ENCODE data around the gene ID3. TPM values are rescaled to one million over a fixed set of nuclear protein-coding genes. Genes with fewer than 3 reads are reported as not detected.

The ID3 gene
- total RNA-seq, 1 donor from 2014 or later = 90.3 TPM

GRCh38 chr1:23537296-23537973 lies 21.9 kb downstream of the ID3 start:
- ATAC-seq (no peak), DNase-seq (ENCODE audit: missing footprints) (no peak)
- intact Hi-C loops (cut with DNase I) = loop anchor here (10.0 kb wide), 1 partner anchor 193 kb away; the partner anchor contains the start of gene HNRNPR

DNA sequence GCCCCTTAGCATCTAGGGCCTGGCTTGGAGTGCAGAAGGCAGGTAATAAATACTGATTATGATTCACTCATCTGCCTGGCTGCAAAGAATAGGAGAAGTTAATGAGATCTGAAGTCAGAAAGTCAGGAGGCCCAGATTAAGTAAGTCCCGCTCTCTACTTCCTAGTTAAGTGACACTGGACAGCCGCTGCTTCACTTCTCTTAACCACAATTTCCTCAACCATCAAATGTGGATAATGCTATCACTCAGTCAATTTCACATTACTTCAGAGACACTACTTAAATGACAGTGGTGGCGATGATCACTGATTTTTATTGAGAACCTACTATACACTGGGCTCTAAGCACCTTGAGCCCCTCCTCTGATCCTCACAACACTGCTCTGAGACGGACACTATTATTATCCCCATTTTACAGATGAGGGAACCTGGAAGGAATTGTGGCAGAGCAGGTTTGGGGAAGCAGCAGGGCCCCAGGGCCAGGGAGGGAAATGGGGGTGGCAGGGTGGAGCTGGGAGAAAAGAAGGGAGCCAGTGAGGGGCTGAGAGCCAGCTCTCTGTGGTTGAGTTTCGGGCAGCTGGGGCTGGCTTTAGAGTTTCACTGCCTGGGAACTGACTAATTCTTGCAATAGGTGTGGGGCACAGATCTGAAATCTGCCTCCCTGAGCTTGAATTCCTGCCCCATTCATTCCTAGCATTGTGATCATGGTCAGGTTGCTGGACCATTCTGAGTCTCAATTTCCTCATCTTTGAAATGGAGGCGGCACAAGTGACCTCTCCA lies 25.9 kb downstream of the ID3 start:
- intact Hi-C loops (cut with DNase I) = loop anchor here (10.0 kb wide), 1 partner anchor 189 kb away; the partner anchor contains the start of gene HNRNPR
- no peak for DNase-seq (ENCODE audit: missing footprints)
- ATAC-seq = no peak

DNA sequence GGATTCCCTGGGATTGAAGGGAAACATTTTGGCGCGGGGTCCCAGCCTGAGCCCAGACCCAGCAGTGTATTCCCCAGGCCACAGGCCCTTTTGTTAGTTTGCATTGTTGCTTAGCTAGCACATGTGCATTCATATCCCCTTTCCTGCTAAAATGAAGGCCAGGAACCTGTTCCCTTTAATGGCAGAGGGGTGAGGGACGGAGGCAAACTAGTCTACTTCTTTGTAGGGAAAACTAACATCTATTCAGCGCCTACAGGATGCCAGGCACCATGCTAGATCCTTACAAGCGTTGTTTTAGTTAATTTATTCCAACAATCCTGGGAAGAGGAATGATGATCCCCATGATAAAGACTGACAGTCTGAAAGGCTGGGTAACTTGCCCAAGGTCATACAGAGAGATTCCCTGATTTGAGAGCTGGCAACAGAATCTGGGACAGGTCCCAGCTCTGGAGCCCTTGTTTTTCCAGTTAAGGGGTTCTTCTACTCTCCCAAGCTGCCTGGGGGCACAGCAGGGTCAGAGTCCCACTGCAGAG lies 27.7 kb downstream of the ID3 start:
- no peak for DNase-seq (ENCODE audit: missing footprints)
- no peak for ATAC-seq
- intact Hi-C loops (cut with DNase I) = loop anchor here (10.0 kb wide), 1 partner anchor 187 kb away; the partner anchor contains the start of gene HNRNPR

DNA sequence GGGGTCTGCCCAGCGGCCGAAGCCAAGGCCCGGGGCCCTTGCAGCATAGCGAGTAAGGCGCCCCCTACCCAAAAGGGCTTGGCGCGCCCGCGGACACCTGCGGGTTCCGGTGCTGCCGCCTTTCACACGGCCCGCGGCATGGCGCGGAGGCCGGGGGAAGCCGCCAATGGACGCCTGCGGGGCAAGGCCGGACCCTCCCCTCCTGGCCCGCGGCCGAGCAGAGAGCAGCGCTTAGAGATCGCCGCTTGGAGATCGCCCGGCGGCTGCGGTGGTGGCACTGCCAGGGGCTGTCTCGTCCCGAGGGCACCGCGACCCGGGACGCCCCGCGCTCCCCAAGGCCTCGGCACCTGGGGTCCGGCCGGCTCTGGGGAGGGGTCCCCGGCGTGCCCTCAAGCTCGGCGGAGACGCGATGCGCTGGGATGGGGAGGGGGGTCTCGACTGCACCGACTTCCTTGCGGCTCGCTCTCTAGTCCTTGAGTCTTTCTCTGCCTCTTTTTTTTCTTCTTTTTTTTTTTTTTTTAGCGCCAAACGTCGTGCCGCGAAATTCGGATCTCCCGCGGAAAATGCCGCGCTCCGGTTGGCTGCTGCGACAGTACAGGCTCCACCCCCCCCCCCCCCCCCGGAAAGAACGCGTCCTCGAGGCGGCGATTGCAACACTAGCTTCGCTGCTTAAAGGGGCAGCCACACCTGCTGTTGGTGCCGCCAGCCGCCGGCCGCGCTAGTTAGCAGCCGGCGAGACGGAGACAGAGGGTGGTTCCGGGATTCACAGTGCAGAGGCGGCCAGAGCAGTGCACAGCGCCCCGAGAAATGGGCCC lies 28.3 kb downstream of the ID3 start, which contains the start of gene E2F2:
Gene E2F2 (minus strand): TSS at position 487 of the 815 bp plus-strand sequence. CDS start 440 bp downstream, at position 47.
- ATAC-seq (peak; percentile 79), DNase-seq (ENCODE audit: missing footprints) (peak; percentile 92)
- intact Hi-C loops (cut with DNase I) = loop anchor here (10.0 kb wide), 1 partner anchor 186 kb away; the partner anchor contains the start of gene HNRNPR

- intact Hi-C loops (cut with DNase I) = loop anchor here (10.0 kb wide), 1 partner anchor 185 kb away; the partner anchor contains the start of gene HNRNPR
- DNase-seq (ENCODE audit: missing footprints) = peak; percentile 54
- no peak for ATAC-seq
These were observed 29.1 kb downstream of the ID3 start for GRCh38 chr1:23530087-23530746.

GRCh38 chr1:23529146-23530086 lies 29.9 kb downstream of the ID3 start:
- DNase-seq (ENCODE audit: missing footprints) (peak; percentile 46), ATAC-seq (no peak)
- intact Hi-C loops (cut with DNase I) = loop anchor here (10.0 kb wide), 1 partner anchor 185 kb away; the partner anchor contains the start of gene HNRNPR

- DNase-seq (ENCODE audit: missing footprints) (peak; percentile 95), ATAC-seq (peak; percentile 74)
- intact Hi-C loops (cut with DNase I) = no loop called here
These were observed 30.9 kb downstream of the ID3 start for GRCh38 chr1:23528250-23528978.

GRCh38 chr1:23527900-23528249 lies 31.4 kb downstream of the ID3 start:
- DNase-seq (ENCODE audit: missing footprints) = no peak
- intact Hi-C loops (cut with DNase I) = no loop called here
- ATAC-seq = no peak

DNA sequence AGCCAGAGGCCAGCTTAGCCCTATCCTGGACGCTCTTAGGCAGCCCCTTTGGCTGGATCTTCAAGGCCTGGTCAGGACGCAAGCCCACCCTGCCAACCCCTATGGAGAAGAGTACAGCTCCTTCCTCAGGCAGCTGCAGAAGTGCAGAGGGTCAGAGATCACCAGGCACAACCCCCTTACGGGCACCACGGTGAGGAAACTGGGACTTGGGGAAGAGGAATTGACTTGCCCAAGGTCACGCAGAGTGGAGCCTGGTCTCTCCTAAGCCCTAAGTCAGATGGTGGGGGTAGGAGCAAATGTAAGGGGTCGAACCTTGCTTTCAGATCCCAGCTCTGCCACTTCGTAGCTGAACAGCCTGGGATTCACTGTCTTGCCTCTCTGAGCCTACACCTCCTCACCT lies 31.9 kb downstream of the ID3 start:
- intact Hi-C loops (cut with DNase I) = no loop called here
- DNase-seq (ENCODE audit: missing footprints) (no peak), ATAC-seq (no peak)

GRCh38 chr1:23526329-23527041 lies 32.8 kb downstream of the ID3 start:
- intact Hi-C loops (cut with DNase I) = no loop called here
- no peak for DNase-seq (ENCODE audit: missing footprints)
- no peak for ATAC-seq

GRCh38 chr1:23525558-23526250 lies 33.6 kb downstream of the ID3 start:
- ATAC-seq (no peak), DNase-seq (ENCODE audit: missing footprints) (no peak)
- intact Hi-C loops (cut with DNase I) = no loop called here

DNA sequence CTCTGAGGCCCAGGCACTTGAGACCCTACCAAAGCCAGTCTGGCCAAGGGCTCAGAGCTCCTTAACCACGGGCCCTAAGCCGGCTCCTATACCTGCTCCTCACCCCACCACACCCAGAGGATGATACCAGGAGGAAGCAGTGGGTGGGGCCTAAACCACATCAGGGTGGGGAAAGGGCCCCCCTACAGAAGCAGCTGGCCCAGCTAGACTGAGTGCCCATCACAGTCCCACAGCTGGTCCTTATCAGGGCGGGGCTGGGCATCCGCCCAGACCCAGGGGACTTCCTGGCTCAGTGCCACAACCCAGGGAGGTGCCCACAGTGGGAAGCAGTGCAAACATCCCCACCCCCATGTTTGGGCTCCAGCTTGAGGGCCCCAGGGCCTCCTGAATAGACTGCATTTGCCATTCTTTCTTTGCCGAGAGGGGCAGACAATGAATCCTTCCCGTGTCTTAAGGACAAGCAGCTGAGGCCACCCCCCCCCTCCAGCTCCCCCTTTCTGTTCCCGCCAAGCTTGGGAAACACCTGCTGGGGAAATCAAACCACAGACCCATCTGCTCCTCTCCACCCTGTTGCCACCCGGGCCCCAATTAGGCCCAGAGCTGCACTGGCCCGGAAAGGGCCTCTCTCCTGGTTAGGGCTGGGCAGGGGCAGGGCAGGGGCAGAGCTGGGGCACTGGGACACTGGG lies 34.4 kb downstream of the ID3 start:
- DNase-seq (ENCODE audit: missing footprints) (no peak), ATAC-seq (no peak)
- intact Hi-C loops (cut with DNase I) = no loop called here

DNA sequence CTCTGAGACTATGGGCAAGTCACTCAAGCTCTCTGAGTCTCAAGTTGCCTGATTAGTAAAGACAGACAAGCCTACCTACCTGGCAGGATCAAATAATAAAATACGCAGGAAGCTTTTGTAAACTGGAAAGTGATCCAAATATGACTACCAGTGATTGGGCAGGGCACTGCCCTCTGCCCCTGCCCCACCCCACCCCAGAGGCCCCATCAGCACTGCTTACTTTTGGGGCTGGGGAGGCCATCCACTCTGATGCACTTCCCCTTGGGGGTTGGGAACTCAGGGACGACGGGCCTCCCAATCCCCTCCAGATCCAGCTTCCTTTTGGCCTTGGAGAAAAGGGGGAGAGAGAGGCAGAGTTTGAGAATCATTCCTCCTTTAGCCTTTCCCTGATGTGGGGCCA lies 35.1 kb downstream of the ID3 start:
- intact Hi-C loops (cut with DNase I) = no loop called here
- ATAC-seq (no peak), DNase-seq (ENCODE audit: missing footprints) (no peak)

GRCh38 chr1:23522244-23522982 lies 36.9 kb downstream of the ID3 start:
- intact Hi-C loops (cut with DNase I) = no loop called here
- no peak for ATAC-seq
- no peak for DNase-seq (ENCODE audit: missing footprints)
